H9 (cell line): ENCODE results near the gene LDB2. TPM values are rescaled to one million over a fixed set of nuclear protein-coding genes. Genes with fewer than 3 reads are reported as not detected.

Source experiments
- DNase-seq: peaks from one replicate; pipeline ENCODE4 v3.0.0-alpha.2; 2017
- H2AFZ ChIP-seq: one replicate; pipeline ENCODE4 v1.6.1; 2013; ENCODE audit warnings: mild to moderate bottlenecking, low read length, control low read depth, moderate library complexity
- H2AK5ac ChIP-seq: 2 replicates; pipeline ENCODE4 v1.6.1; 2013; ENCODE audit warnings: low read length, control low read depth, mixed read lengths; ENCODE audit not compliant: insufficient read length
- H2BK120ac ChIP-seq: one replicate; pipeline ENCODE4 v1.6.1; 2013; ENCODE audit warnings: low read depth, mild to moderate bottlenecking, low read length, control low read depth, inconsistent platforms; ENCODE audit not compliant: poor library complexity, severe bottlenecking
- H2BK12ac ChIP-seq: 2 replicates; pipeline ENCODE4 v1.6.1; 2013; ENCODE audit warnings: low read length, control low read depth, mixed read lengths, low read depth; ENCODE audit not compliant: insufficient read length
- H2BK15ac ChIP-seq: 2 replicates; pipeline ENCODE4 v1.6.1; 2013; ENCODE audit warnings: low read depth, low read length, control low read depth
- H2BK20ac ChIP-seq: one replicate; pipeline ENCODE4 v1.6.1; 2013; ENCODE audit warnings: low read depth, mild to moderate bottlenecking, low read length, control low read depth, inconsistent platforms; ENCODE audit not compliant: poor library complexity, severe bottlenecking
- H2BK5ac ChIP-seq: 2 replicates; pipeline ENCODE4 v1.6.1; 2013; ENCODE audit warnings: low read length, control low read depth, mixed read lengths; ENCODE audit not compliant: insufficient read length
- H3K14ac ChIP-seq: 2 replicates; pipeline ENCODE4 v1.6.1; 2013; ENCODE audit warnings: low read length, control low read depth; ENCODE audit not compliant: insufficient read depth
- H3K18ac ChIP-seq: 2 replicates; pipeline ENCODE4 v1.6.1; 2013; ENCODE audit warnings: low read depth, mild to moderate bottlenecking, mixed read lengths, low read length, control low read depth; ENCODE audit not compliant: insufficient read length
- H3K23ac ChIP-seq: 2 replicates; pipeline ENCODE4 v1.6.1; 2013; ENCODE audit warnings: low read length, control low read depth, mixed read lengths, low read depth; ENCODE audit not compliant: insufficient read length
- H3K23me2 ChIP-seq: 2 replicates; pipeline ENCODE4 v1.6.1; 2013; ENCODE audit warnings: low read depth, mild to moderate bottlenecking, mixed read lengths, low read length, control low read depth; ENCODE audit not compliant: insufficient read length, poor library complexity, severe bottlenecking
- H3K27ac ChIP-seq: 2 replicates; pipeline ENCODE4 v1.5.1; 2013; ENCODE audit warnings: low read length, control low read depth, mixed read lengths, low read depth; ENCODE audit not compliant: insufficient read length
- H3K27me3 ChIP-seq: 2 replicates; pipeline ENCODE4 v1.6.1; 2013; ENCODE audit warnings: low read length, control low read depth, inconsistent platforms; ENCODE audit not compliant: insufficient read depth
- H3K4ac ChIP-seq: 2 replicates; pipeline ENCODE4 v1.6.1; 2013; ENCODE audit warnings: low read depth, mild to moderate bottlenecking, control low read depth, inconsistent platforms, low read length, moderate library complexity
- H3K4me1 ChIP-seq: 2 replicates; pipeline ENCODE4 v1.6.1; 2013; ENCODE audit warnings: low read length, control low read depth, inconsistent platforms; ENCODE audit not compliant: insufficient read depth
- H3K4me2 ChIP-seq: 2 replicates; pipeline ENCODE4 v1.6.1; 2013; ENCODE audit warnings: low read length, control low read depth, mixed read lengths; ENCODE audit not compliant: insufficient read length, insufficient read depth
- H3K56ac ChIP-seq: 2 replicates; pipeline ENCODE4 v1.6.1; 2013; ENCODE audit warnings: low read depth, mild to moderate bottlenecking, mixed read lengths, low read length, control low read depth; ENCODE audit not compliant: insufficient read length
- H3K79me1 ChIP-seq: 2 replicates; pipeline ENCODE4 v1.6.1; 2013; ENCODE audit warnings: low read depth, mild to moderate bottlenecking, moderate library complexity, low read length, control low read depth, inconsistent platforms; ENCODE audit not compliant: insufficient read depth, poor library complexity, severe bottlenecking
- H3K79me2 ChIP-seq: 2 replicates; pipeline ENCODE4 v1.6.1; 2013; ENCODE audit warnings: low read length, control low read depth, inconsistent platforms; ENCODE audit not compliant: insufficient read depth
- H3K9ac ChIP-seq: 2 replicates; pipeline ENCODE4 v1.6.1; 2013; ENCODE audit warnings: low read length, control low read depth, mixed read lengths; ENCODE audit not compliant: insufficient read length; ENCODE audit errors: extremely low read depth
- H3K9me3 ChIP-seq: one replicate; pipeline ENCODE4 v1.6.1; 2013; ENCODE audit warnings: low read depth, low read length, inconsistent platforms; ENCODE audit not compliant: control insufficient read depth
- H3T11ph ChIP-seq: one replicate; pipeline ENCODE4 v1.6.1; 2013; ENCODE audit warnings: mild to moderate bottlenecking, low read length, control low read depth, inconsistent platforms
- H4K20me1 ChIP-seq: one replicate; pipeline ENCODE4 v1.6.1; 2013; ENCODE audit not compliant: control insufficient read depth, insufficient read length, insufficient read depth
- H4K5ac ChIP-seq: 2 replicates; pipeline ENCODE4 v1.6.1; 2013; ENCODE audit warnings: low read depth, mild to moderate bottlenecking, mixed read lengths, low read length, control low read depth; ENCODE audit not compliant: insufficient read length
- H4K8ac ChIP-seq: replicated peaks from 2 replicates; pipeline ENCODE4 v1.6.1; 2013; ENCODE audit warnings: low read length, control low read depth, mixed read lengths, low read depth; ENCODE audit not compliant: insufficient read length
- H4K91ac ChIP-seq: 2 replicates; pipeline ENCODE4 v1.6.1; 2013; ENCODE audit warnings: low read depth, mild to moderate bottlenecking, moderate library complexity, mixed read lengths, low read length, control low read depth; ENCODE audit not compliant: insufficient read length
- H3K27ac Mint-ChIP-seq, 3 experiments: 2 replicates in 2 of 3; 3 replicates in 1 of 3; pipeline ENCODE4 v1.8.0; 2020 to 2021; ENCODE audit warnings: mixed read lengths in 3 of 3, mild to moderate bottlenecking in 1 of 3, moderate library complexity in 1 of 3
- H3K27me3 Mint-ChIP-seq: 2 replicates; pipeline ENCODE4 v1.8.0; 2021; ENCODE audit warnings: low read depth, mild to moderate bottlenecking, moderate library complexity, mixed read lengths
- H3K36me3 Mint-ChIP-seq, 3 experiments: 2 replicates in 2 of 3; 3 replicates in 1 of 3; pipeline ENCODE4 v1.8.0; 2020 to 2021; ENCODE audit warnings: low read depth in 3 of 3, mixed read lengths in 3 of 3; ENCODE audit not compliant: insufficient read depth in 1 of 3
- H3K4me1 Mint-ChIP-seq, 2 experiments: 2 replicates each; pipeline ENCODE4 v1.8.0; 2020; ENCODE audit warnings: mixed read lengths in 2 of 2
- H3K4me3 Mint-ChIP-seq, 2 experiments: 2 replicates in 1 of 2; 3 replicates in 1 of 2; pipeline ENCODE4 v1.8.0; 2020 to 2021; ENCODE audit warnings: mild to moderate bottlenecking in 2 of 2, mixed read lengths in 2 of 2, moderate library complexity in 1 of 2
- H3K9me3 Mint-ChIP-seq, 2 experiments: 2 replicates in 1 of 2; 3 replicates in 1 of 2; pipeline ENCODE4 v1.8.0; 2020; ENCODE audit warnings: mild to moderate bottlenecking in 2 of 2, mixed read lengths in 2 of 2, moderate library complexity in 1 of 2
- CTCF ChIP-seq: fragments of 200-600 bp; sonication (generic); conservative IDR thresholded peaks from 3 replicates; pipeline ENCODE4 v1.8.0; 2021; ENCODE audit warnings: antibody characterized with exemption, mild to moderate bottlenecking
- WGBS: extraction: QIAGEN DNeasy Blood & Tissue Kit; methylation state at CpG from one replicate; pipeline ENCODE4 v1.1.7; 2013; ENCODE audit warnings: missing lambda C conversion rate, low lambda C conversion rate, mixed read lengths; ENCODE audit not compliant: insufficient read length; ENCODE audit errors: extremely low coverage; 5-methylcytosine and 5-hydroxymethylcytosine counted together
- total RNA-seq: library from RNA; stranded (reverse); gene quantifications from 2 replicates; pipeline ENCODE4 v1.2.1, GENCODE V29; 2021

The LDB2 gene
- total RNA-seq, 1 experiment from 2014 or later: 22.5 TPM

- H3K36me3 Mint-ChIP-seq: peaks cover 0 to 5% (median under 1%) of the 10 kb centered on the region in 3 experiments; a peak in 5 of 7 replicates
- no peak overlapping the region for H3K18ac ChIP-seq
- H3K27me3 Mint-ChIP-seq: no peaks in the 10 kb centered on the region
- H3T11ph ChIP-seq: no peak overlapping the region
- no peak overlapping the region for H2BK15ac ChIP-seq
- no peaks in the 10 kb centered on the region for H3K9me3 Mint-ChIP-seq
- TF ChIP-seq CTCF: no peak
- no peaks in the 10 kb centered on the region for H3K4me1 ChIP-seq
- H4K20me1 ChIP-seq: no peaks in the 10 kb centered on the region
- no peaks in the 10 kb centered on the region for H3K27me3 ChIP-seq
- no peak overlapping the region for H3K4me2 ChIP-seq
- H3K79me2 ChIP-seq: no peaks in the 10 kb centered on the region
- H3K4ac ChIP-seq: no peak overlapping the region
- H3K79me1 ChIP-seq: no peaks in the 10 kb centered on the region
- no peaks in the 10 kb centered on the region for H3K23me2 ChIP-seq
- H2BK12ac ChIP-seq: no peak overlapping the region
- no peak overlapping the region for H2AK5ac ChIP-seq
- no CpG with 5 or more reads among the region's 4 CpGs for WGBS
- no peak for DNase-seq
- H3K9ac ChIP-seq: no peak overlapping the region
- H3K4me3 Mint-ChIP-seq: no peak overlapping the region
- H2BK120ac ChIP-seq: no peak overlapping the region
- H3K4me1 Mint-ChIP-seq: peaks cover 7 to 13% of the 10 kb centered on the region in 2 experiments
- H3K14ac ChIP-seq: no peak overlapping the region
- no peak overlapping the region for H3K27ac Mint-ChIP-seq
- no peak overlapping the region for H2AFZ ChIP-seq
- H4K5ac ChIP-seq: no peak overlapping the region
- no peak overlapping the region for H4K91ac ChIP-seq
- H3K56ac ChIP-seq: no peak overlapping the region
- no peaks in the 10 kb centered on the region for H3K9me3 ChIP-seq
- no peak overlapping the region for H4K8ac ChIP-seq
- no peak overlapping the region for H2BK20ac ChIP-seq
- H2BK5ac ChIP-seq: no peak overlapping the region
- no peak overlapping the region for H3K27ac ChIP-seq
- H3K23ac ChIP-seq: no peak overlapping the region
Observed at GRCh38 chr4:16707874-16708273, 190.6 kb downstream of the LDB2 start.
